WTC11 (cell line): ENCODE measurements around the gene TRMT44. TPM values are rescaled to one million over a fixed set of nuclear protein-coding genes. Genes with fewer than 3 reads are reported as not detected.

ENCODE experiments used
- ATAC-seq: fragments of 200-7000 bp; cut with Tn5 transposase; 2 replicates; pipeline ENCODE4 v1.10.0; 2021; ENCODE audit warnings: mild to moderate bottlenecking, moderate library complexity
- CTCF ChIA-PET: fragments of 300-600 bp; sonication (Branson Sonifier 250); formaldehyde crosslinking; loops from one replicate; lab custom pipeline; 2021; ENCODE audit warnings: antibody characterized with exemption; lab: Charles Lee
- POLR2A ChIA-PET: fragments of 350-600 bp; sonication (Branson Sonifier 250); formaldehyde crosslinking; loops from one replicate; lab custom pipeline; 2021; ENCODE audit warnings: antibody characterized with exemption; lab: Charles Lee
- DNase-seq: peaks from one replicate; pipeline ENCODE4 v3.0.0; 2021; ENCODE audit warnings: low spot score
- H3K27ac Mint-ChIP-seq: 2 replicates; pipeline ENCODE4 v1.8.0; 2021; ENCODE audit warnings: mixed read lengths
- H3K27me3 Mint-ChIP-seq: 2 replicates; pipeline ENCODE4 v1.8.0; 2021; ENCODE audit warnings: low read depth, mild to moderate bottlenecking, moderate library complexity, mixed read lengths
- H3K36me3 Mint-ChIP-seq: 2 replicates; pipeline ENCODE4 v1.8.0; 2021; ENCODE audit warnings: mixed read lengths
- H3K4me1 Mint-ChIP-seq: 2 replicates; pipeline ENCODE4 v1.8.0; 2022; ENCODE audit warnings: mixed read lengths
- H3K4me3 Mint-ChIP-seq: 2 replicates; pipeline ENCODE4 v1.8.0; 2021; ENCODE audit warnings: mild to moderate bottlenecking, moderate library complexity, mixed read lengths
- H3K9me3 Mint-ChIP-seq: 2 replicates; pipeline ENCODE4 v1.8.0; 2021; ENCODE audit warnings: mixed read lengths
- ATF1 ChIP-seq: sonication (generic); formaldehyde crosslinking; IDR thresholded peaks from 2 replicates; pipeline ENCODE4 v1.8.1; 2023; ENCODE audit warnings: mild to moderate bottlenecking, moderate library complexity, missing genetic modification reagents
- ATF2 ChIP-seq: sonication (generic); formaldehyde crosslinking; IDR thresholded peaks from 2 replicates; pipeline ENCODE4 v1.8.1; 2022; ENCODE audit warnings: low read depth, missing genetic modification reagents, borderline replicate concordance
- EMX1 ChIP-seq: fragments of 250-450 bp; sonication (Bioruptor Pico); IDR thresholded peaks from 2 replicates; pipeline ENCODE4 v1.8.0; 2021; ENCODE audit warnings: mild to moderate bottlenecking
- ERG ChIP-seq: fragments of 250-450 bp; sonication (Bioruptor Pico); IDR thresholded peaks from 2 replicates; pipeline ENCODE4 v1.8.0; 2021; ENCODE audit warnings: mild to moderate bottlenecking
- FOXJ3 ChIP-seq: sonication (generic); formaldehyde crosslinking; IDR thresholded peaks from 2 replicates; pipeline ENCODE4 v1.9.0; 2021; ENCODE audit warnings: missing genetic modification reagents, mild to moderate bottlenecking, borderline replicate concordance
- GABPB1 ChIP-seq: sonication (generic); formaldehyde crosslinking; IDR thresholded peaks from 2 replicates; pipeline ENCODE4 v1.8.1; 2023; ENCODE audit warnings: mild to moderate bottlenecking, missing genetic modification reagents
- GRHL2 ChIP-seq: fragments of 250-450 bp; sonication (Bioruptor Pico); IDR thresholded peaks from 2 replicates; pipeline ENCODE4 v1.8.0; 2022; ENCODE audit warnings: mild to moderate bottlenecking, moderate library complexity; ENCODE audit not compliant: insufficient replicate concordance, severe bottlenecking
- HMGXB4 ChIP-seq: sonication (generic); formaldehyde crosslinking; IDR thresholded peaks from 2 replicates; pipeline ENCODE4 v1.8.1; 2023; ENCODE audit warnings: mild to moderate bottlenecking, moderate library complexity, missing genetic modification reagents
- JUN ChIP-seq: sonication (generic); formaldehyde crosslinking; IDR thresholded peaks from 2 replicates; pipeline ENCODE4 v1.8.0; 2023; ENCODE audit warnings: mild to moderate bottlenecking, missing genetic modification reagents
- KAT7 ChIP-seq: sonication (generic); formaldehyde crosslinking; IDR thresholded peaks from 2 replicates; pipeline ENCODE4 v1.8.1; 2023; ENCODE audit warnings: missing genetic modification reagents, mild to moderate bottlenecking, borderline replicate concordance
- MXD4 ChIP-seq: fragments of 250-450 bp; sonication (Bioruptor Pico); IDR thresholded peaks from 2 replicates; pipeline ENCODE4 v1.8.0; 2021; ENCODE audit warnings: mild to moderate bottlenecking, moderate library complexity, borderline replicate concordance
- NFE2L1 ChIP-seq: sonication (generic); formaldehyde crosslinking; IDR thresholded peaks from 2 replicates; pipeline ENCODE4 v1.8.1; 2023; ENCODE audit warnings: missing genetic modification reagents
- PRRX2 ChIP-seq: fragments of 250-450 bp; sonication (Bioruptor Pico); IDR thresholded peaks from 2 replicates; pipeline ENCODE4 v1.8.0; 2021; ENCODE audit warnings: mild to moderate bottlenecking
- RORB ChIP-seq: fragments of 250-450 bp; sonication (Bioruptor Pico); IDR thresholded peaks from 2 replicates; pipeline ENCODE4 v1.9.0; 2021; ENCODE audit warnings: mild to moderate bottlenecking
- ZBTB21 ChIP-seq: sonication (generic); formaldehyde crosslinking; IDR thresholded peaks from 2 replicates; pipeline ENCODE4 v1.8.1; 2023; ENCODE audit warnings: mild to moderate bottlenecking, missing genetic modification reagents, borderline replicate concordance
- ZNF219 ChIP-seq: sonication (generic); formaldehyde crosslinking; IDR thresholded peaks from 2 replicates; pipeline ENCODE4 v1.8.0; 2023; ENCODE audit warnings: missing genetic modification reagents, mild to moderate bottlenecking, borderline replicate concordance
- ZNF396 ChIP-seq: fragments of 250-450 bp; sonication (Bioruptor Pico); IDR thresholded peaks from 2 replicates; pipeline ENCODE4 v1.8.0; 2021; ENCODE audit warnings: mild to moderate bottlenecking, moderate library complexity, borderline replicate concordance
- ZNF425 ChIP-seq: fragments of 250-450 bp; sonication (Bioruptor Pico); conservative IDR thresholded peaks from 2 replicates; pipeline ENCODE4 v1.9.0; 2021; ENCODE audit warnings: mild to moderate bottlenecking
- total RNA-seq: library from RNA; stranded (reverse); gene quantifications from 3 replicates; pipeline ENCODE4 v1.2.3, GENCODE V29; 2021
- TF ChIP-seq, protein P1 (sequence below): fragments of 250-450 bp; sonication (Bioruptor Pico); IDR thresholded peaks from 2 replicates; pipeline ENCODE4 v1.9.0; 2021; ENCODE audit warnings: mild to moderate bottlenecking, borderline replicate concordance
- TF ChIP-seq, protein P2 (sequence below): sonication (generic); formaldehyde crosslinking; IDR thresholded peaks from 2 replicates; pipeline ENCODE4 v1.8.1; 2023; ENCODE audit warnings: mild to moderate bottlenecking, missing genetic modification reagents, moderate library complexity
- TF ChIP-seq, protein P3 (sequence below): sonication (generic); formaldehyde crosslinking; IDR thresholded peaks from 2 replicates; pipeline ENCODE4 v1.8.0; 2023; ENCODE audit warnings: mild to moderate bottlenecking, missing genetic modification reagents

The TRMT44 gene
- total RNA-seq, 1 experiment from 2014 or later = 28.4 TPM

GRCh38 chr4:8473920-8474590 is 33.5 kb downstream of the TRMT44 start (continued):
- TF ChIP-seq, protein P1, sequence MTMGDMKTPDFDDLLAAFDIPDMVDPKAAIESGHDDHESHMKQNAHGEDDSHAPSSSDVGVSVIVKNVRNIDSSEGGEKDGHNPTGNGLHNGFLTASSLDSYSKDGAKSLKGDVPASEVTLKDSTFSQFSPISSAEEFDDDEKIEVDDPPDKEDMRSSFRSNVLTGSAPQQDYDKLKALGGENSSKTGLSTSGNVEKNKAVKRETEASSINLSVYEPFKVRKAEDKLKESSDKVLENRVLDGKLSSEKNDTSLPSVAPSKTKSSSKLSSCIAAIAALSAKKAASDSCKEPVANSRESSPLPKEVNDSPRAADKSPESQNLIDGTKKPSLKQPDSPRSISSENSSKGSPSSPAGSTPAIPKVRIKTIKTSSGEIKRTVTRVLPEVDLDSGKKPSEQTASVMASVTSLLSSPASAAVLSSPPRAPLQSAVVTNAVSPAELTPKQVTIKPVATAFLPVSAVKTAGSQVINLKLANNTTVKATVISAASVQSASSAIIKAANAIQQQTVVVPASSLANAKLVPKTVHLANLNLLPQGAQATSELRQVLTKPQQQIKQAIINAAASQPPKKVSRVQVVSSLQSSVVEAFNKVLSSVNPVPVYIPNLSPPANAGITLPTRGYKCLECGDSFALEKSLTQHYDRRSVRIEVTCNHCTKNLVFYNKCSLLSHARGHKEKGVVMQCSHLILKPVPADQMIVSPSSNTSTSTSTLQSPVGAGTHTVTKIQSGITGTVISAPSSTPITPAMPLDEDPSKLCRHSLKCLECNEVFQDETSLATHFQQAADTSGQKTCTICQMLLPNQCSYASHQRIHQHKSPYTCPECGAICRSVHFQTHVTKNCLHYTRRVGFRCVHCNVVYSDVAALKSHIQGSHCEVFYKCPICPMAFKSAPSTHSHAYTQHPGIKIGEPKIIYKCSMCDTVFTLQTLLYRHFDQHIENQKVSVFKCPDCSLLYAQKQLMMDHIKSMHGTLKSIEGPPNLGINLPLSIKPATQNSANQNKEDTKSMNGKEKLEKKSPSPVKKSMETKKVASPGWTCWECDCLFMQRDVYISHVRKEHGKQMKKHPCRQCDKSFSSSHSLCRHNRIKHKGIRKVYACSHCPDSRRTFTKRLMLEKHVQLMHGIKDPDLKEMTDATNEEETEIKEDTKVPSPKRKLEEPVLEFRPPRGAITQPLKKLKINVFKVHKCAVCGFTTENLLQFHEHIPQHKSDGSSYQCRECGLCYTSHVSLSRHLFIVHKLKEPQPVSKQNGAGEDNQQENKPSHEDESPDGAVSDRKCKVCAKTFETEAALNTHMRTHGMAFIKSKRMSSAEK (CRISPR knock-in tag) = no peak
- TF ChIP-seq HMGXB4 (CRISPR knock-in tag) = no peak
- no peak for TF ChIP-seq ZNF425 (CRISPR knock-in tag)
- no peak for TF ChIP-seq GRHL2
- no peak for TF ChIP-seq ZNF396 (CRISPR knock-in tag)
- no peak for TF ChIP-seq ZNF219 (CRISPR knock-in tag)
- no peak for TF ChIP-seq NFE2L1 (CRISPR knock-in tag)
- TF ChIP-seq, protein P2, sequence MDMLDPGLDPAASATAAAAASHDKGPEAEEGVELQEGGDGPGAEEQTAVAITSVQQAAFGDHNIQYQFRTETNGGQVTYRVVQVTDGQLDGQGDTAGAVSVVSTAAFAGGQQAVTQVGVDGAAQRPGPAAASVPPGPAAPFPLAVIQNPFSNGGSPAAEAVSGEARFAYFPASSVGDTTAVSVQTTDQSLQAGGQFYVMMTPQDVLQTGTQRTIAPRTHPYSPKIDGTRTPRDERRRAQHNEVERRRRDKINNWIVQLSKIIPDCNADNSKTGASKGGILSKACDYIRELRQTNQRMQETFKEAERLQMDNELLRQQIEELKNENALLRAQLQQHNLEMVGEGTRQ (CRISPR knock-in tag) = no peak
- TF ChIP-seq GABPB1 = no peak
- TF ChIP-seq ZBTB21 (CRISPR knock-in tag) = no peak
- TF ChIP-seq, all 79 proteins: peak for 0

DNA sequence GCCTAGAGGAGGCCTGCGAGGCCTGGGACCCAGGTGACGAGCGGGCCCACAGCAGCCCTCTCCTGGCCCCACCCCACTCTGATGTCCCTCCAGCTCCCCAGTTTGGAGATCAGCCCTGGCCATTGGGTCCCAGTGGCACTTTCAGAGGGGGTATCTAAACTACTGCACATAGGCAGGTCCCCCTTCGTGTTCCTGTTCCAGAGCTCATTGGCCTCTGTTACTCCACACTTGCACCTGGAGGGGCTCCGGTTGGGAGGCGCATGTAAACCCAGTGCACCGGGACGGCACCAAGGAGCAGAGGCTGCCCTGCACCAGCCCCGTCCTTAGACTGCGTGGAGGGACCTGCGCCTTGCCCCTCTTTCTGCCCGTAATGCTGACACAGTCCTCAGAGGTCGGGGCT is 34.3 kb downstream of the TRMT44 start:
- H3K4me3 Mint-ChIP-seq = no peak overlapping the region
- ATAC-seq = no peak
- no peaks in the 10 kb centered on the region for H3K9me3 Mint-ChIP-seq
- H3K27ac Mint-ChIP-seq = 0 out of 2 replicates have a peak overlapping the region, but pooled peaks have one; percentile 63
- no peak for DNase-seq
- H3K36me3 Mint-ChIP-seq = peaks cover 19% of the 10 kb centered on the region
- POLR2A ChIA-PET = no interaction called here
- CTCF ChIA-PET = interaction anchor here (1.3 to 3.4 kb wide), 2 partner anchors 106 to 133 kb away, joined by 3 to 15 read pairs; no protein-coding TSS in a partner anchor
- peaks cover under 1% of the 10 kb centered on the region; the same call in 1 of the 2 replicates for H3K4me1 Mint-ChIP-seq
- H3K27me3 Mint-ChIP-seq = no peaks in the 10 kb centered on the region
- TF ChIP-seq FOXJ3 (CRISPR knock-in tag) (no peak), ATF1 (CRISPR knock-in tag) (no peak), PRRX2 (CRISPR knock-in tag) (no peak), MXD4 (CRISPR knock-in tag) (no peak), EMX1 (CRISPR knock-in tag) (no peak), KAT7 (CRISPR knock-in tag) (no peak), ZNF396 (CRISPR knock-in tag) (no peak), RORB (CRISPR knock-in tag) (no peak), ATF2 (CRISPR knock-in tag) (no peak), ERG (CRISPR knock-in tag) (no peak), GABPB1 (no peak), JUN (CRISPR knock-in tag) (no peak)
- TF ChIP-seq, protein P3, sequence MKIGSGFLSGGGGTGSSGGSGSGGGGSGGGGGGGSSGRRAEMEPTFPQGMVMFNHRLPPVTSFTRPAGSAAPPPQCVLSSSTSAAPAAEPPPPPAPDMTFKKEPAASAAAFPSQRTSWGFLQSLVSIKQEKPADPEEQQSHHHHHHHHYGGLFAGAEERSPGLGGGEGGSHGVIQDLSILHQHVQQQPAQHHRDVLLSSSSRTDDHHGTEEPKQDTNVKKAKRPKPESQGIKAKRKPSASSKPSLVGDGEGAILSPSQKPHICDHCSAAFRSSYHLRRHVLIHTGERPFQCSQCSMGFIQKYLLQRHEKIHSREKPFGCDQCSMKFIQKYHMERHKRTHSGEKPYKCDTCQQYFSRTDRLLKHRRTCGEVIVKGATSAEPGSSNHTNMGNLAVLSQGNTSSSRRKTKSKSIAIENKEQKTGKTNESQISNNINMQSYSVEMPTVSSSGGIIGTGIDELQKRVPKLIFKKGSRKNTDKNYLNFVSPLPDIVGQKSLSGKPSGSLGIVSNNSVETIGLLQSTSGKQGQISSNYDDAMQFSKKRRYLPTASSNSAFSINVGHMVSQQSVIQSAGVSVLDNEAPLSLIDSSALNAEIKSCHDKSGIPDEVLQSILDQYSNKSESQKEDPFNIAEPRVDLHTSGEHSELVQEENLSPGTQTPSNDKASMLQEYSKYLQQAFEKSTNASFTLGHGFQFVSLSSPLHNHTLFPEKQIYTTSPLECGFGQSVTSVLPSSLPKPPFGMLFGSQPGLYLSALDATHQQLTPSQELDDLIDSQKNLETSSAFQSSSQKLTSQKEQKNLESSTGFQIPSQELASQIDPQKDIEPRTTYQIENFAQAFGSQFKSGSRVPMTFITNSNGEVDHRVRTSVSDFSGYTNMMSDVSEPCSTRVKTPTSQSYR (CRISPR knock-in tag) = no peak
